Upper lobe of left lung (tissue), 6 donors: Measurements from ENCODE around the gene SLC5A12. TPM values are rescaled to one million over a fixed set of nuclear protein-coding genes. Genes with fewer than 3 reads are reported as not detected.

ENCODE experiments used
- ATAC-seq, 2 donors: fragments of 200-7000 bp; cut with Tn5 transposase; one replicate each; pipeline ENCODE4 v1.9.1; 2022; ENCODE audit warnings: mild to moderate bottlenecking in 2 of 2, moderate library complexity in 2 of 2; ENCODE audit not compliant: low FRiP score in 2 of 2
- DNase-seq, 2 donors: peaks; one replicate each; pipeline ENCODE4 v3.0.0-alpha.2; 2019 to 2020
- H3K27ac ChIP-seq, 4 donors: fragments of 200-600 bp; sonication (generic); one replicate each; pipeline ENCODE4 v1.5.1; 2016 to 2019
- H3K27me3 ChIP-seq, 4 donors: fragments of 200-600 bp; sonication (generic); one replicate each; pipeline ENCODE4 v1.5.1; 2017 to 2019
- H3K36me3 ChIP-seq, 4 donors: fragments of 200-600 bp; sonication (generic); one replicate each; pipeline ENCODE4 v1.5.1; 2016 to 2019
- H3K4me1 ChIP-seq, 4 donors: fragments of 200-600 bp; sonication (generic); one replicate each; pipeline ENCODE4 v1.5.1; 2018 to 2019
- H3K4me3 ChIP-seq, 4 donors: fragments of 200-600 bp; sonication (generic); one replicate each; pipeline ENCODE4 v1.5.1; 2017 to 2019; ENCODE audit warnings: mild to moderate bottlenecking in 2 of 4, moderate library complexity in 1 of 4
- H3K9me3 ChIP-seq, 4 donors: fragments of 200-600 bp; sonication (generic); one replicate each; pipeline ENCODE4 v1.5.1; 2018 to 2019
- EP300 ChIP-seq, 4 donors: sonication (generic); formaldehyde crosslinking; IDR thresholded peaks; one replicate each; pipeline ENCODE4 v1.5.1; 2017; ENCODE audit warnings: antibody characterized with exemption in 4 of 4, control low read depth in 2 of 4
- POLR2A ChIP-seq, 4 donors: fragments of 450-650 bp; IDR thresholded peaks; one replicate each; pipeline ENCODE4 v1.5.1; 2016 to 2017; ENCODE audit warnings: antibody characterized with exemption in 4 of 4, mild to moderate bottlenecking in 2 of 4
- POLR2AphosphoS5 ChIP-seq, 2 donors: sonication (generic); formaldehyde crosslinking; IDR thresholded peaks; one replicate each; pipeline ENCODE4 v1.5.1; 2017; ENCODE audit warnings: antibody characterized with exemption in 2 of 2
- WGBS, 2 donors: methylation state at CpG; one replicate each; pipeline ENCODE4 v1.1.5; 2017 to 2018; 5-methylcytosine and 5-hydroxymethylcytosine counted together
- total RNA-seq, 6 donors: library from RNA; depleted of rRNA in 4 of 6; stranded (reverse); fragments of >200 nt in 4 of 6; gene quantifications; one replicate each; pipeline versions ENCODE4 v1.1.0 to v1.2.1, GENCODE V29; 2016 to 2021
- TF ChIP-seq, protein P1 (sequence below), 6 experiments: fragments of 450-650 bp in 4 of 6; fragments of 200-600 bp in 2 of 6; sonication (generic) in 2 of 6; IDR thresholded peaks; one replicate each; pipeline ENCODE4 v1.5.1; 2016 to 2019; ENCODE audit warnings: antibody characterized with exemption in 6 of 6
- donor health status: DM: no; HTN: no; CAD: no; lungs with moderate emphysema.
- donor health status: DM: no; HTN: yes; CAD: no; lungs with severe emphysema.

Gene SLC5A12
- total RNA-seq, 6 donors from 2014 or later = not detected

DNA sequence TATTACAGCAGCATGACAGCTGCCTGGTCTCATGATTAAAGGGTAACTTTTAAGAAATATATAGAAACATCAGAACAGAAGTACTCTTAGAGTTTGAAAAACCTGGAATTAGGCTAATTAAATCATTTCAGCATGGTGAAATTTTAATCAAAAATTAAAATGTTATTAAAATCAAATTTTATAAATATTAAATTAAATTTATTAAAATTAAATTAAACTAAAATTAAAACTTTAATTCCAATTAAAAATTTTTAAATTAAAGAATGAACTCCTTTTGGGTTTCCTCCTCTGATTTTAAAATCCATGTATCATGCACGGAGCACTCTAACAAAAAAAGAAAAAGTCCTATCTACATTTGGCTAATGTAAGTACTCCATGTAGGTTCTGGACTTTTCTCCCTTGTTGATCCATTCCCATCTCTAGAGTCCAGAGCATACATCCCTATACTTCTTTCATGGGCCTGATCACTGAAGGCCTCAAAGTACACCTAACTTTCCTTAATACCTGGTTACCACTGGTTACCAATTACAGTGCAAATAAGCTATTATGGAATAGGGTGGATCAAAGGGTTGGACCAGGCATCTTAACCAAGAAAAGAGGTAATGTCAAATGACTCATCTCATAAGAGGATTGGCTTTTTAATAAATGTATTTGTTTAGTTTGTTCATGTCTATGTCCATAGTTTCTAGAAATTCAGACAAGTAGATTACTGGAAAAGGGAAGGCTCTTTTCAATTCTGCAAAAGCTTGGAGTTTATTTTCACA lies 101.4 kb downstream of the SLC5A12 start:
- Histone ChIP-seq H3K9me3 (no peaks in the 10 kb centered on the region), H3K36me3 (no peaks in the 10 kb centered on the region), H3K27ac (no peak overlapping the region), H3K27me3 (no peaks in the 10 kb centered on the region), H3K4me3 (no peak overlapping the region), H3K4me1 (no peaks in the 10 kb centered on the region)
- ATAC-seq (no peak), DNase-seq (no peak)
- TF ChIP-seq, protein P1, sequence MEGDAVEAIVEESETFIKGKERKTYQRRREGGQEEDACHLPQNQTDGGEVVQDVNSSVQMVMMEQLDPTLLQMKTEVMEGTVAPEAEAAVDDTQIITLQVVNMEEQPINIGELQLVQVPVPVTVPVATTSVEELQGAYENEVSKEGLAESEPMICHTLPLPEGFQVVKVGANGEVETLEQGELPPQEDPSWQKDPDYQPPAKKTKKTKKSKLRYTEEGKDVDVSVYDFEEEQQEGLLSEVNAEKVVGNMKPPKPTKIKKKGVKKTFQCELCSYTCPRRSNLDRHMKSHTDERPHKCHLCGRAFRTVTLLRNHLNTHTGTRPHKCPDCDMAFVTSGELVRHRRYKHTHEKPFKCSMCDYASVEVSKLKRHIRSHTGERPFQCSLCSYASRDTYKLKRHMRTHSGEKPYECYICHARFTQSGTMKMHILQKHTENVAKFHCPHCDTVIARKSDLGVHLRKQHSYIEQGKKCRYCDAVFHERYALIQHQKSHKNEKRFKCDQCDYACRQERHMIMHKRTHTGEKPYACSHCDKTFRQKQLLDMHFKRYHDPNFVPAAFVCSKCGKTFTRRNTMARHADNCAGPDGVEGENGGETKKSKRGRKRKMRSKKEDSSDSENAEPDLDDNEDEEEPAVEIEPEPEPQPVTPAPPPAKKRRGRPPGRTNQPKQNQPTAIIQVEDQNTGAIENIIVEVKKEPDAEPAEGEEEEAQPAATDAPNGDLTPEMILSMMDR (IDR thresholded peaks at IDR 0.05) = no peak
- TF ChIP-seq POLR2A (IDR thresholded peaks at IDR 0.05) = no peak
- no peak for TF ChIP-seq EP300 (IDR thresholded peaks at IDR 0.05)
- no peak for TF ChIP-seq POLR2AphosphoS5 (IDR thresholded peaks at IDR 0.05)
- WGBS, 2 donors = 86 to 96% methylated on average over 1 of the region's 1 CpG

DNA sequence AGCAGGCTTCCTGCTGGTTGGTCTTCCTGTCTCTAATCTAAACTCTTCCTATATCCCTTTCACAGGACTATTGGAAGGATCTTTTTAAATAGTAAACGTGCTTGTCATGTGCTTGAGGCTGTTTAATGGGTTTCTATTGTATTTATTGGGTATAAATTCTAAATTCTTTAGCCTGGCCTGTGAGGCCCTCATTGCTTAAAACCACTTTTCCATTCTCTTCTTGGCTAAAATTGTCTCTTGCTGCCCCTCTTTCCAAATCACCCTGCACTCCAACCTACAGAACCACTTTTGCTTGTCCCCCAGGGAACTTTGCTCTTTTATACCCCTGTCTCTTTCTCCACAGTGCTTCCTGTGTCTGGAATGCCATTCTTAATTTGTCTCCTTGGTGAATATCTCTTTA lies 103.4 kb downstream of the SLC5A12 start:
- 16 to 35% methylated on average over 1 of the region's 1 CpG for WGBS, 2 donors
- no peak overlapping the region for H3K27ac ChIP-seq
- H3K27me3 ChIP-seq = no peaks in the 10 kb centered on the region
- ATAC-seq (no peak), DNase-seq (no peak)
- H3K4me3 ChIP-seq = no peak overlapping the region
- no peaks in the 10 kb centered on the region for H3K36me3 ChIP-seq
- TF ChIP-seq POLR2A (IDR thresholded peaks at IDR 0.05) (no peak), POLR2AphosphoS5 (IDR thresholded peaks at IDR 0.05) (no peak), EP300 (IDR thresholded peaks at IDR 0.05) (no peak)
- TF ChIP-seq, protein P1 (IDR thresholded peaks at IDR 0.05) = no peak
- no peaks in the 10 kb centered on the region for H3K4me1 ChIP-seq
- peaks cover 0 to 4% (median 0%) of the 10 kb centered on the region in 4 donors for H3K9me3 ChIP-seq

Other genes with a start within 250 kb of the SLC5A12 start
- gene MUC15, start 149.8 kb downstream of the SLC5A12 start, total RNA-seq = 10 to 100 TPM in 3 of 6 donors, 1 to 10 TPM in 3; 3.9 to 64.3 (median 13.3) TPM